NOMO-1 treated with dmso at 0.1 percent for 144 hours (cell line): ENCODE data around the gene MINDY2.
"Not testable (repeated sequence)": the region's sequence is repeated elsewhere in the genome, so short reads cannot be mapped to it uniquely, and the experiment has no call there.

Source experiments
- DNase-seq: peaks from one replicate; lab custom pipeline; 2025; ENCODE audit not compliant: unreplicated experiment; lab: John Stamatoyannopoulos, UW

Gene MINDY2

GRCh38 chr15:58752716-58753115 lies 18.4 kb upstream of the MINDY2 start:
- no peak for DNase-seq

GRCh38 chr15:58755350-58755749 lies 15.8 kb upstream of the MINDY2 start:
- DNase-seq, result no peak

DNA sequence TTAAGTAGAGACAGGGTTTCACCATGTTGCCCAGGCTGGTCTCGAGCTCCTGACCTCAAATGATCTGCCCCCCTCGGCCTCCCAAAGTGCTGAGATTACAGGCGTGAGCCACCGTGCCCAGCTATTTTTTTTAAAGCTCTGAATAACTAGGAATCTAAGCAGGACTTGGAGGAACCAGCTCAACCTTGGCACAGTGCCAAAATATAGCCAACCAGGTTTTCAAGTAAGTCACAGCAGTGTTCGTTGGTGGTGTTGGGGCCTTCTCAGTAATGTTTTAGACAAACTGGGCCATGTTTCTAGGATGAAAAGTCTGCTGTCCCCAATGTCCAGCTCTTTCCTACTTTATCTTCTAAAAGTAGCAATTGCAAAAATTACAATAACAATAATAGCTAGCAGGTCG lies 15.1 kb upstream of the MINDY2 start:
- DNase-seq, result no peak

- no peak for DNase-seq
These were observed 13.0 kb upstream of the MINDY2 start for GRCh38 chr15:58758141-58758540.

DNA sequence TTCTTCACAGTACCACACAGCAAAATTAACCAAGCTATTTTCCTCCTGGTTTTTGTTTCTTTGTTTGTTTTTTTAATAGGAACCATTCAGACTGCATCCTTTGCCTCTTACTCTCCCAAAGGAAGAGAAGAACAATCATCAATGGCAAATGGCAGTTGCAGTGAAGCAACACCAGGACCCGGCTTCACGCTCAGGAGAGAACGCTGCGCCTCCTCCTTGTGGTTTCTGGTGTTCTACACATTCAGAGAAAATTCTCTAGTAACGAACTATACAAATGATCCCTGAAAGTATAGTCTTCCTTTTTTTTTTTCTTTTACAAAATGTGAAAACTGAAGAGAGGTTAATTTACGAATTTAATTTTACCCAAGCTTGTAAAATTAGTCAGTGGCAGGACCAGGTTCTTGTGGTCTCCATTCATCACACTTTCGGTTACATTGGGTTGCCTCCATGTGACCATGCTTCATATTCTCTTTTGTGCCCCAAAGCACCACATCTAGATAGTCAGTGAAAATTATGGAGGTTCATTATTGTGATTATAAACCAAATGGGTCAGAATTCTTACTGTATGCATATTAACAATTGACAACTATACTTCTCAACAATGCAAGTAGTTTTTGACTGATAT lies 10.6 kb upstream of the MINDY2 start:
- DNase-seq, result no peak

GRCh38 chr15:58761010-58761388 lies 10.1 kb upstream of the MINDY2 start:
- no peak for DNase-seq

- no peak for DNase-seq
These were observed 8.8 kb upstream of the MINDY2 start for GRCh38 chr15:58762285-58762684.

DNA sequence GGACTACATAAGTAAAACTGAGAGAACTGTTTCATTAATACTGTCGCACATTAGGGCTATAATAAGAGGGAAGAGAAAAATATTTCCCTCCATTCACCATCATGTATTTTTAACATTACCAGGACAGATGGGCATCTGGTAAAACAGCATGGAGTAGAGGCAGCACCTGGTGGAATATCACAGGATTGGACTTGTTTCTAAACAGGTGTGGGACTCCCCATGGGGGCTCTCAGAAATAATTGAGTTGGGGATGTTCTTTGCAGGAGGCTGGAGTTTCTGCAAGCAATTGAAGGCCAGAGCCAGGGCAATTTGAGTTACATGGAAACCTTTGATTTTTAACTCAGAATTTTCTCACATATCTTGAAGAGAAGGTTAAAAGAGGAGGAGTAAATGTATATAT lies 8.4 kb upstream of the MINDY2 start:
- DNase-seq, result no peak

- no peak for DNase-seq
These were observed 6.6 kb upstream of the MINDY2 start for GRCh38 chr15:58764468-58764867.

GRCh38 chr15:58766290-58766689 lies 4.8 kb upstream of the MINDY2 start:
- DNase-seq, result no peak

DNA sequence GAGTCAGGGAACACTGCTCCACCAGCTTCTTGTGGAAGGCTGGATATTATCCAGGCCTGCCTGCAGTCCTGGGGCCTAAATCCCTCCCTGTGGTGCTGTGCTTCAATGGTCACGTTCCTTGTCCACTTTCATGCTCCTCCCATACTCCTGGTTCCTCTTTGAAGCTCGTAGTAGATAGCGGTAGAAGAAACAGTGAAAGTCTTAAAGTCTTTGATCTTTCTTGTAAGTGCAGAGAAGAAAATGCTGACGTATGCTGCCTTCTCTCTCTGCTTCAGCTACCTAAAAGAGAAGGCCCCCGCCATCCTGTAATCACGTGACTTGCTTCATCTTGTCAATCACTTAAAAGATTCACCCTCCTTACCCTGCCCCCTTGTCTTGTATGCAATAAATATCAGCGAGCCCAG lies 2.5 kb upstream of the MINDY2 start:
- DNase-seq, result not testable (repeated sequence)

DNA sequence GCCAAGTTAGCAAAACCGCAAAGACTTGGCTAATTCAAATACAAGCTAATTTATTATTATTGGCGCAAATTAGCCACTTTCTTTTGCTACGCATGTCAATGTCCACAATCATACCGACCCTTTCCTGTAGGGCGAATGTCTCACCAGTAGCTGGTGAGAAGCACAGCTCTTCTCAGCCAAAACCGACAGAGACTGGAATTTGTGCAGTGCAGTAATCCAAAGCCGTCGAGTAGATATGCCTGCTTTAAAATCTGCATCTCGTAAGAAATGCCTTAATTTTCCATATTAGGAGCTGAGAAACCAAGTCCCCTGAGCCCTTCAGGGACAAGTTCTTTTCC lies 614 bp upstream of the MINDY2 start:
- DNase-seq, result no peak

DNA sequence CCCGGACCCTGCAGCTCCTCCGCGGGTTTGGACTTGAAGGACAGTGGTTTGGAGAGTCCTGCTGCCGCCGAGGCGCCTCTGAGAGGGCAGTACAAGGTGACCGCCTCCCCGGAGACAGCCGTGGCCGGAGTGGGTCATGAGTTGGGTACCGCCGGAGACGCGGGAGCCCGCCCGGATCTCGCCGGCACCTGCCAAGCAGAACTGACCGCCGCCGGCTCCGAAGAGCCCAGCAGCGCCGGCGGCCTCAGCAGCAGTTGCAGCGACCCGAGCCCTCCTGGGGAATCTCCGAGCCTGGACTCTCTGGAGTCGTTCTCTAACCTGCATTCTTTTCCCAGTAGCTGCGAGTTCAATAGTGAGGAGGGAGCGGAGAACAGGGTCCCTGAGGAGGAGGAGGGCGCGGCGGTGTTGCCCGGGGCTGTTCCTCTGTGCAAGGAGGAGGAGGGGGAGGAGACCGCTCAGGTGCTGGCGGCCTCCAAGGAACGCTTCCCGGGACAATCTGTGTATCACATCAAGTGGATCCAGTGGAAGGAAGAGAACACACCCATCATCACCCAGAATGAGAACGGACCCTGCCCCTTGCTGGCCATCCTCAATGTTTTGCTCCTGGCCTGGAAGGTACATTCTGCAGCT lies 634 bp downstream of the MINDY2 start:
- DNase-seq, result no peak

DNA sequence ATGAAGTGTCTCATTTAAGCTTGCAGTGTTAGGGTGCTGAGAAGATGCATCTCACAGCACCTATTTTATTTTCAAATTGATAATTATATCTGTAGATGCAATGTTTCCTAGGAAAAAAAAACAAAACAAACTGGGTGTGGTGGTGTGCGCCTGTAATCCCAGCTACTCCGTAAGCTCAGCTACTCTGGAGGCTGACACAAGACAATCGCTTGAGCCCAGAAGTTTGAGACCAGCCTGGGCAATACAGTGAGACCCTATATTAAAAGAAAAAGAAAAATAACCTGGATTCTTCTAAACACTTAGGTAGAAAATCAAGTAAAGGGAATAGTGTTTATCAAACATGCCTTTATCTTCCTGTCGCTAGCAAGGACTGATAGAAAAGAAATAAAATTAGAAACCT lies 1.9 kb downstream of the MINDY2 start:
- no peak for DNase-seq

DNA sequence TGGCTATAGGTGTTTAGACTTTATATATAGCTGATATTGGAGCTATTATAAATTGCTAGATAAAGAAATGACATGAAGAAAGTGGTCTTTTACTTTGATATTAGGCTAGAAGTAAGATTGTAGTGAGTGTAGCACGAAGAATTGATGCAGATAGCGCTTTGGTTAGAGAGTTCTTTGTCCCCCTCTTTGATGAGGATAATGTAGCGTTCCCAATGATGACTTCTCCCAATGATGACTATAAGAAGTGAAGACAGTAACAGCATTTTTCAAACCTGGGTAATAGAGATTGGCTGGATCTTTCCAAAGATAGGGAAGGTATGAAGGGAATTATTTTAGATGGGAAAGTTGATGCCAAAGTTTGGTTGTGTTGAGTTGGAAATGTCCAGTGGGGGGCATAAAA lies 4.3 kb downstream of the MINDY2 start:
- DNase-seq, result no peak

GRCh38 chr15:58777107-58777506 lies 6.0 kb downstream of the MINDY2 start:
- no peak for DNase-seq

- DNase-seq, result no peak
These were observed 8.5 kb downstream of the MINDY2 start for GRCh38 chr15:58779554-58779953.

GRCh38 chr15:58785355-58785754 lies 14.3 kb downstream of the MINDY2 start:
- no peak for DNase-seq

GRCh38 chr15:58788056-58788710 lies 17.1 kb downstream of the MINDY2 start:
- no peak for DNase-seq

- no peak for DNase-seq
These were observed 22.8 kb downstream of the MINDY2 start for GRCh38 chr15:58793862-58794261.

GRCh38 chr15:58795825-58796224 lies 24.7 kb downstream of the MINDY2 start:
- no peak for DNase-seq

DNA sequence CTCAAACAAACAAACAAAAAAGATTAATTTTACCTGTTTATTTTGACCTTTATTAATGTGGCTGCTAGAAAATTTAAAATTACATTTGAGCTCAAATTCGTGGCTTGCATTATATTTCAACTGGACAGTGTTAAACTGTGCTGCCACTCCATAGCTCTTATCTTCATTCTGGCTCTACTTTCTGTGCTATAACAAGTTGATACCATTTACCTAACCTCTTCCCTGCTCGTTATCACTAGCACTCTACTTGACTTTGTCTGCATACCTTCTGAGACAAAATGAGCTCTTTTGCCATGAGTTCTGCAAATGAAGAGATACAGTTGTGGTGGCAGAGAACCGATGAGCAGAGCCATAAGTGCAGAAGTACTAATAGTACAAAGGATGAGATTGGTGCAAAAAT lies 26.4 kb downstream of the MINDY2 start:
- DNase-seq, result no peak

DNA sequence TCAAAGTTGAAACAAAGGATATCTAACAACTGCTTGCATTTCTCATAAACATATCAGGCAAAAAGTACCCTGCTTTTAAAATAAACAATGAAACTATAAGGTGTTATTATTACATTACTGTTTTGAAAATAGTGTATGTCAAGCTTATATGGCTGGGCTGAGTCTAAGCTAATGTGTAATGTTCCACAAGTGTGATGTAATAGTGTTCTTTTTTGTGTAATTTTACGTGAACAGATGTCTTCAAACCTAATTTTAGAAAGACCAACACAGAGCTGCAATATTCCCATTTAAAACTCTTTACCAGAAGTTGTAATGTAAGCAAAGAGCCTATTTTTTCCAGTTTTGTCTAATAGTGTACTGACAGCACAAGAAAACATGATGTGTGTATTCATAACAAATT lies 34.0 kb downstream of the MINDY2 start:
- DNase-seq, result no peak
